Measurements from ENCODE around the gene CAGE1.

DNA sequence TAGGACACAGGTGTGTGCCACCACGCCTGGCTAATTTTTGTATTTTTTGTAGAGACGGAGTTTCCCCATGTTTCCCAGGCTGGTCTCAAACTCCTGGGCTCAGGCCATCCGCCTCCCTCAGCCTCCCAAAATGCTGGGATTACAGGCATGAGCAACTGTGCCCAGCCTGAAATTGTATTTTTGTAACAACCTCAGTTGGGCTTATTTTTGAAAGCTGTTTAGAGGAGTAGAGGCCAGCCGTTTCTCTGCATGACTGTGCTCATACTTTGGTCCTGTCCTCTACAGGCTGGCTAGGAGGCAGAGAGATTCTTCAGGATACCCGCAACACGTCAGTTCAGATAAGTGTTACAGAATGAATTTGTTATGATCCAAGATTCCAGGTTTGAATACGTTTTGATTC, 22.1 kb downstream of the CAGE1 start:
- TF ChIP-seq, protein P1, sequence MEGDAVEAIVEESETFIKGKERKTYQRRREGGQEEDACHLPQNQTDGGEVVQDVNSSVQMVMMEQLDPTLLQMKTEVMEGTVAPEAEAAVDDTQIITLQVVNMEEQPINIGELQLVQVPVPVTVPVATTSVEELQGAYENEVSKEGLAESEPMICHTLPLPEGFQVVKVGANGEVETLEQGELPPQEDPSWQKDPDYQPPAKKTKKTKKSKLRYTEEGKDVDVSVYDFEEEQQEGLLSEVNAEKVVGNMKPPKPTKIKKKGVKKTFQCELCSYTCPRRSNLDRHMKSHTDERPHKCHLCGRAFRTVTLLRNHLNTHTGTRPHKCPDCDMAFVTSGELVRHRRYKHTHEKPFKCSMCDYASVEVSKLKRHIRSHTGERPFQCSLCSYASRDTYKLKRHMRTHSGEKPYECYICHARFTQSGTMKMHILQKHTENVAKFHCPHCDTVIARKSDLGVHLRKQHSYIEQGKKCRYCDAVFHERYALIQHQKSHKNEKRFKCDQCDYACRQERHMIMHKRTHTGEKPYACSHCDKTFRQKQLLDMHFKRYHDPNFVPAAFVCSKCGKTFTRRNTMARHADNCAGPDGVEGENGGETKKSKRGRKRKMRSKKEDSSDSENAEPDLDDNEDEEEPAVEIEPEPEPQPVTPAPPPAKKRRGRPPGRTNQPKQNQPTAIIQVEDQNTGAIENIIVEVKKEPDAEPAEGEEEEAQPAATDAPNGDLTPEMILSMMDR (IDR thresholded peaks at IDR 0.05): no peak
- TF ChIP-seq EP300 (IDR thresholded peaks at IDR 0.05): no peak
- TF ChIP-seq POLR2A (IDR thresholded peaks at IDR 0.05): no peak

All from ovary (tissue), 3 donors.